Astrocyte (in vitro differentiated cells and primary cell): ENCODE results near the gene CSGALNACT2. TPM values are rescaled to one million over a fixed set of nuclear protein-coding genes. Genes with fewer than 3 reads are reported as not detected.
"Not testable (repeated sequence)": the region's sequence is repeated elsewhere in the genome, so short reads cannot be mapped to it uniquely, and the experiment has no call there.

Experiments
- DNase-seq: peaks from one replicate; pipeline ENCODE4 v3.0.0-alpha.2; 2010; ENCODE audit warnings: low read depth
- FAIRE-seq: peaks from 2 replicates; lab custom pipeline; 2011; peaks lifted over from hg19 to GRCh38; lab: Jason Lieb, UNC
- H2AFZ ChIP-seq: 2 replicates; pipeline ENCODE4 v1.6.0; 2012; ENCODE audit warnings: low read depth, low read length, inconsistent platforms
- H3K27ac ChIP-seq: 2 replicates; pipeline ENCODE4 v1.5.1; 2011; ENCODE audit warnings: low read depth, low read length, inconsistent platforms
- H3K27me3 ChIP-seq: 2 replicates; pipeline ENCODE4 v1.6.0; 2011; ENCODE audit warnings: low read length, inconsistent platforms; ENCODE audit not compliant: insufficient read depth
- H3K36me3 ChIP-seq: 2 replicates; pipeline ENCODE4 v1.5.1; 2011; ENCODE audit warnings: low read length, inconsistent platforms; ENCODE audit not compliant: insufficient read depth
- H3K4me1 ChIP-seq: 2 replicates; pipeline ENCODE4 v1.5.1; 2011; ENCODE audit warnings: low read length, inconsistent platforms; ENCODE audit not compliant: insufficient read depth
- H3K4me2 ChIP-seq: 2 replicates; pipeline ENCODE4 v1.6.0; 2012; ENCODE audit warnings: low read length, inconsistent platforms
- H3K4me3 ChIP-seq: 2 replicates; pipeline ENCODE4 v1.5.1; 2011; ENCODE audit warnings: low read depth, mild to moderate bottlenecking, low read length, inconsistent platforms; ENCODE audit not compliant: insufficient read depth
- H3K79me2 ChIP-seq: 2 replicates; pipeline ENCODE4 v1.6.0; 2012; ENCODE audit warnings: mild to moderate bottlenecking, low read length, inconsistent platforms; ENCODE audit not compliant: insufficient read depth
- H3K9ac ChIP-seq: 2 replicates; pipeline ENCODE4 v1.6.0; 2012; ENCODE audit warnings: mild to moderate bottlenecking, low read length, inconsistent platforms
- H3K9me3 ChIP-seq: 2 replicates; pipeline ENCODE4 v1.5.1; 2012; ENCODE audit warnings: low read depth, mild to moderate bottlenecking, low read length, inconsistent platforms; ENCODE audit not compliant: insufficient read depth
- H4K20me1 ChIP-seq: 2 replicates; pipeline ENCODE4 v1.6.0; 2012; ENCODE audit warnings: low read length, inconsistent platforms; ENCODE audit not compliant: insufficient read depth
- H3K27ac Mint-ChIP-seq: one replicate; pipeline ENCODE4 v1.8.0; 2021; ENCODE audit warnings: mild to moderate bottlenecking, mixed read lengths; ENCODE audit not compliant: unreplicated experiment
- H3K27me3 Mint-ChIP-seq: one replicate; pipeline ENCODE4 v1.8.0; 2021; ENCODE audit warnings: low read depth, mixed read lengths; ENCODE audit not compliant: unreplicated experiment
- H3K36me3 Mint-ChIP-seq: one replicate; pipeline ENCODE4 v1.8.0; 2021; ENCODE audit warnings: low read depth, mixed read lengths; ENCODE audit not compliant: unreplicated experiment
- H3K4me1 Mint-ChIP-seq: one replicate; pipeline ENCODE4 v1.8.0; 2021; ENCODE audit warnings: low read depth, mixed read lengths; ENCODE audit not compliant: unreplicated experiment
- H3K4me3 Mint-ChIP-seq: one replicate; pipeline ENCODE4 v1.8.0; 2021; ENCODE audit warnings: mild to moderate bottlenecking, moderate library complexity, mixed read lengths; ENCODE audit not compliant: unreplicated experiment
- H3K9me3 Mint-ChIP-seq: one replicate; pipeline ENCODE4 v1.8.0; 2021; ENCODE audit warnings: mild to moderate bottlenecking, mixed read lengths; ENCODE audit not compliant: unreplicated experiment
- CTCF ChIP-seq: IDR thresholded peaks from 2 replicates; pipeline ENCODE4 v1.5.1; 2011; ENCODE audit warnings: low read depth, mild to moderate bottlenecking, inconsistent platforms, low read length, moderate library complexity; ENCODE audit not compliant: insufficient read depth
- EZH2 ChIP-seq: IDR thresholded peaks from 2 replicates; pipeline ENCODE4 v1.6.1; 2012; ENCODE audit warnings: mild to moderate bottlenecking, low read length, inconsistent platforms; ENCODE audit not compliant: insufficient read depth
- total RNA-seq: library from RNA; stranded (reverse); gene quantifications from 2 replicates; pipeline ENCODE4 v1.2.1, GENCODE V29; 2021

CSGALNACT2 gene
- total RNA-seq, 1 donor from 2014 or later: 28.5 TPM

DNA sequence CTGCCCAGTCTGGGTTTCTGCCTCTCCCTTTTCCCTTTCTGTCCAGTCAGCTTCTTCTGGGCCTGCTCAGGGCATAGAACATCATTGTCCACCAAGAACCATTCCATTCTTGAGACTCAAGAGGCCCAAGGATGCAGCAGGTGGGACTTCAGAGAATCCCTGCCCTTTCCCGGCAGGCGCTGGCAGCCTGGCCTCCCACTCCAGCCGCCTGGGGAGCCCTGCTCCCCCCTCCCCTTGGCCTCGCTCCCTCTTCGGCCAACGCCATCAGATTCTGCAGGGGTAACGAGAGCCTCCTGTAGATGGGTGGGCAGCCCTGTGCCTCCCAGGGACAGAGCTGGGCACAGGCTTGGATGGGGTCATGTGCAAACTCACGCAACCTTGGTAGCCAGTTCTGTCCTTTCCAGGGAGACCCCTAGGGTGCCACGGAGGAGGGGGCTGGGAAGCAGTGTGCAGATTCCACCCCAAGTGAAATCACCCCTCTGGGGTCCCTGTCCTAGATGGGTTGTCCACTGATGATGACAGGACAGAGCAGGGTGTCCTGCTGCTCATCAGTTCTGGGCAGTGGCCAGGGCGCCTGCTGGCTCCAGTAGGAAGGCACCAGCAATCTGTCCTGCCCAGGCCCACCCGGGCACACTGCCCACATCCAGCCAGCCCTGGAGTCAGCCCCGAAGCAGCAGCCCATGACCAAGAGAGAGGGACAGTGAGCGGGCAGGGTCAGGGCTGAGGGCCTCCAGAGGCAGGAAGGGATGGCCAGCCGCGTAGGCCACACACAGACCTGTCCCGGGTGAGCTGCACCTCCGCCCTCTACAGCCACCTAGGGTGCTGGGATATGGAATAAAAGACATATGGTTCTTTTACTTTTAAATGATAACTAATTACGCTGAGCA is 80.9 kb downstream of the CSGALNACT2 start:
- no peak for DNase-seq
- peak overlapping the region; percentile 27 for H3K9ac ChIP-seq
- Mint-ChIP-seq H3K4me3 (no peak overlapping the region), H3K9me3 (no peaks in the 10 kb centered on the region), H3K4me1 (peaks cover 5% of the 10 kb centered on the region), H3K36me3 (no peaks in the 10 kb centered on the region), H3K27me3 (peaks cover 44% of the 10 kb centered on the region), H3K27ac (no peak overlapping the region)
- no peak overlapping the region for H3K4me3 ChIP-seq
- no peaks in the 10 kb centered on the region for H3K36me3 ChIP-seq
- no peaks in the 10 kb centered on the region for H3K79me2 ChIP-seq
- H3K27ac ChIP-seq: peak overlapping the region; percentile 33
- peak overlapping the region; percentile 39 for H3K4me2 ChIP-seq
- H2AFZ ChIP-seq: peak overlapping the region; percentile 10
- peaks cover 19% of the 10 kb centered on the region for H3K4me1 ChIP-seq
- H4K20me1 ChIP-seq: no peaks in the 10 kb centered on the region
- TF ChIP-seq CTCF: no peak
- TF ChIP-seq EZH2: no peak
- no peaks in the 10 kb centered on the region for H3K9me3 ChIP-seq
- peaks cover 8% of the 10 kb centered on the region for H3K27me3 ChIP-seq
- no peak for FAIRE-seq

- no peak overlapping the region for H3K4me3 ChIP-seq
- no peak overlapping the region for H2AFZ ChIP-seq
- Mint-ChIP-seq H3K27me3 (peaks cover 45% of the 10 kb centered on the region), H3K27ac (no peak overlapping the region), H3K9me3 (no peaks in the 10 kb centered on the region), H3K4me1 (peaks cover 5% of the 10 kb centered on the region), H3K4me3 (no peak overlapping the region), H3K36me3 (no peaks in the 10 kb centered on the region)
- H3K9me3 ChIP-seq: no peaks in the 10 kb centered on the region
- DNase-seq (no peak), FAIRE-seq (no peak)
- peaks cover 12% of the 10 kb centered on the region for H3K4me1 ChIP-seq
- no peak overlapping the region for H3K4me2 ChIP-seq
- no peak for TF ChIP-seq CTCF
- no peak for TF ChIP-seq EZH2
- H3K27ac ChIP-seq: no peak overlapping the region
- H3K27me3 ChIP-seq: peaks cover 8% of the 10 kb centered on the region
- H4K20me1 ChIP-seq: no peaks in the 10 kb centered on the region
- no peaks in the 10 kb centered on the region for H3K36me3 ChIP-seq
- H3K9ac ChIP-seq: no peak overlapping the region
- H3K79me2 ChIP-seq: no peaks in the 10 kb centered on the region
Observed at GRCh38 chr10:43219848-43220247, 81.6 kb downstream of the CSGALNACT2 start.

- not testable (repeated sequence) for H3K4me1 ChIP-seq, H3K4me2 ChIP-seq, H3K36me3 ChIP-seq, H3K9me3 ChIP-seq, H3K27ac ChIP-seq, H3K9ac ChIP-seq, FAIRE-seq, H3K79me2 ChIP-seq, H3K27ac Mint-ChIP-seq, H2AFZ ChIP-seq, H3K36me3 Mint-ChIP-seq, H3K4me1 Mint-ChIP-seq, H3K4me3 Mint-ChIP-seq, H3K27me3 ChIP-seq, DNase-seq, H3K9me3 Mint-ChIP-seq, H4K20me1 ChIP-seq, H3K4me3 ChIP-seq
- H3K27me3 Mint-ChIP-seq: peaks cover 49% of the 10 kb centered on the region
Observed at GRCh38 chr10:43220251-43220650, 82.0 kb downstream of the CSGALNACT2 start.
